IMR-90 (cell line): ENCODE results near the gene PPP1R12B. TPM values are rescaled to one million over a fixed set of nuclear protein-coding genes. Genes with fewer than 3 reads are reported as not detected.

ENCODE experiments used
- ATAC-seq: fragments of 200-7000 bp; cut with Tn5 transposase; 2 replicates; pipeline ENCODE4 v1.9.1; 2020; ENCODE audit warnings: low read depth, mild to moderate bottlenecking, moderate library complexity
- BruUV-seq: library from RNA; stranded (reverse); fragments of 400-500 nt; replicated peaks from 2 replicates; lab custom pipeline; 2021; lab: Mats Ljungman, UMichigan
- CTCF ChIA-PET: fragments of 300-600 bp; formaldehyde crosslinking; extraction: SDS; loops from one replicate; lab custom pipeline; 2021; ENCODE audit warnings: antibody characterized with exemption; lab: Yijun Ruan, JAX
- POLR2A ChIA-PET: fragments of 300-600 bp; sonication (Branson Sonifier 250); formaldehyde crosslinking; loops from one replicate; lab custom pipeline; 2022; ENCODE audit warnings: antibody characterized with exemption; ENCODE audit not compliant: unreplicated experiment; lab: Charles Lee
- DNase-seq: peaks from one replicate; pipeline ENCODE4 v3.0.0; 2013
- H2AFZ ChIP-seq: replicated peaks from 2 replicates; pipeline ENCODE3; 2013; ENCODE audit warnings: low read length, mild to moderate bottlenecking; ENCODE audit not compliant: poor library complexity
- H2AK5ac ChIP-seq: 2 replicates; pipeline ENCODE4 v1.6.1; 2013; ENCODE audit warnings: low read depth, low read length, inconsistent platforms
- H2AK9ac ChIP-seq: replicated peaks from 2 replicates; pipeline ENCODE3; 2013; ENCODE audit warnings: mild to moderate bottlenecking, low read depth, low read length, moderate library complexity; ENCODE audit not compliant: poor library complexity
- H2BK120ac ChIP-seq: 2 replicates; pipeline ENCODE4 v1.6.1; 2013; ENCODE audit warnings: low read depth, low read length, inconsistent platforms
- H2BK15ac ChIP-seq: 3 replicates; pipeline ENCODE4 v1.6.1; 2013; ENCODE audit warnings: low read depth, low read length, inconsistent platforms
- H2BK20ac ChIP-seq: 2 replicates; pipeline ENCODE4 v1.6.1; 2013; ENCODE audit warnings: low read depth, mild to moderate bottlenecking, inconsistent platforms, low read length, moderate library complexity
- H2BK5ac ChIP-seq: 2 replicates; pipeline ENCODE4 v1.6.1; 2013; ENCODE audit warnings: mild to moderate bottlenecking, low read depth, low read length, inconsistent platforms; ENCODE audit not compliant: poor library complexity, severe bottlenecking
- H3K14ac ChIP-seq: replicated peaks from 2 replicates; pipeline ENCODE4 v1.6.1; 2013; ENCODE audit warnings: low read depth, low read length, inconsistent platforms
- H3K18ac ChIP-seq: 2 replicates; pipeline ENCODE4 v1.6.1; 2013; ENCODE audit warnings: low read depth, low read length, control low read depth
- H3K23ac ChIP-seq: 2 replicates; pipeline ENCODE4 v1.6.1; 2013; ENCODE audit warnings: low read depth, low read length, inconsistent platforms
- H3K27ac ChIP-seq: 2 replicates; pipeline ENCODE4 v1.5.1; 2013; ENCODE audit warnings: mild to moderate bottlenecking, control low read depth, low read length; ENCODE audit not compliant: insufficient read depth
- H3K27me3 ChIP-seq: 2 replicates; pipeline ENCODE4 v1.6.1; 2013; ENCODE audit warnings: low read length; ENCODE audit not compliant: control insufficient read depth, insufficient read depth
- H3K36me3 ChIP-seq: 2 replicates; pipeline ENCODE4 v1.6.1; 2013; ENCODE audit warnings: low read length, mixed read lengths; ENCODE audit not compliant: control insufficient read depth, insufficient read depth
- H3K4ac ChIP-seq: 2 replicates; pipeline ENCODE4 v1.6.1; 2013; ENCODE audit warnings: low read depth, low read length, inconsistent platforms
- H3K4me1 ChIP-seq: 2 replicates; pipeline ENCODE4 v1.6.1; 2013; ENCODE audit warnings: low read length, mixed read lengths; ENCODE audit not compliant: control insufficient read depth, insufficient read depth
- H3K4me2 ChIP-seq: 2 replicates; pipeline ENCODE4 v1.6.1; 2013; ENCODE audit warnings: low read depth, mild to moderate bottlenecking, control low read depth, low read length, moderate library complexity
- H3K4me3 ChIP-seq: 2 replicates; pipeline ENCODE4 v1.5.1; 2013; ENCODE audit warnings: low read depth, mild to moderate bottlenecking, control low read depth, low read length, moderate library complexity; ENCODE audit not compliant: insufficient read depth
- H3K56ac ChIP-seq: 2 replicates; pipeline ENCODE4 v1.6.1; 2013; ENCODE audit warnings: low read length, inconsistent platforms; ENCODE audit not compliant: insufficient read depth; ENCODE audit errors: extremely low read depth
- H3K79me1 ChIP-seq, 2 experiments: 2 replicates each; pipeline ENCODE4 v1.6.1; 2013; ENCODE audit warnings: low read length in 2 of 2, inconsistent platforms in 1 of 2, low read depth in 1 of 2
- H3K9ac ChIP-seq: 2 replicates; pipeline ENCODE4 v1.6.1; 2013; ENCODE audit warnings: low read depth, low read length, control low read depth
- H3K9me1 ChIP-seq: 2 replicates; pipeline ENCODE4 v1.6.1; 2013; ENCODE audit warnings: low read length, inconsistent platforms; ENCODE audit not compliant: insufficient read depth
- H3K9me3 ChIP-seq: 2 replicates; pipeline ENCODE4 v1.6.1; 2013; ENCODE audit warnings: low read length; ENCODE audit not compliant: control insufficient read depth, insufficient read depth
- H4K20me1 ChIP-seq: 2 replicates; pipeline ENCODE4 v1.6.1; 2013; ENCODE audit warnings: low read length, inconsistent platforms; ENCODE audit not compliant: insufficient read depth
- H4K5ac ChIP-seq: 2 replicates; pipeline ENCODE4 v1.6.1; 2013; ENCODE audit warnings: mild to moderate bottlenecking, low read depth, low read length, control low read depth
- H4K8ac ChIP-seq, 2 experiments: 2 replicates each; pipeline ENCODE4 v1.6.1; 2013; ENCODE audit warnings: low read depth in 2 of 2, low read length in 2 of 2, control low read depth in 1 of 2, inconsistent platforms in 1 of 2
- H4K91ac ChIP-seq: 2 replicates; pipeline ENCODE4 v1.6.1; 2013; ENCODE audit warnings: low read depth, low read length, inconsistent platforms; ENCODE audit not compliant: insufficient read depth
- BHLHE40 ChIP-seq: fragments of 150-350 bp; IDR thresholded peaks from 2 replicates; pipeline ENCODE4 v1.6.1; 2016; ENCODE audit warnings: mild to moderate bottlenecking, low read depth, low read length
- ELK1 ChIP-seq: fragments of 150-350 bp; IDR thresholded peaks from 2 replicates; pipeline ENCODE4 v1.6.1; 2016; ENCODE audit warnings: low read depth, mild to moderate bottlenecking, low read length, moderate library complexity, borderline replicate concordance
- FOS ChIP-seq: fragments of 150-350 bp; IDR thresholded peaks from 2 replicates; pipeline ENCODE4 v1.6.1; 2016; ENCODE audit warnings: low read depth, low read length
- MAZ ChIP-seq: IDR thresholded peaks from 2 replicates; pipeline ENCODE4 v1.6.1; 2012; ENCODE audit warnings: low read depth, mild to moderate bottlenecking, low read length, improper control_type of control experiment, moderate library complexity, borderline replicate concordance
- MXI1 ChIP-seq: IDR thresholded peaks from 2 replicates; pipeline ENCODE4 v1.6.1; 2012; ENCODE audit warnings: low read depth, mild to moderate bottlenecking, low read length, moderate library complexity, borderline replicate concordance
- NFE2L2 ChIP-seq: fragments of 150-350 bp; IDR thresholded peaks from 2 replicates; pipeline ENCODE4 v1.6.1; 2016; ENCODE audit warnings: low read depth, mild to moderate bottlenecking, low read length
- RCOR1 ChIP-seq: IDR thresholded peaks from 2 replicates; pipeline ENCODE4 v1.6.1; 2012; ENCODE audit warnings: mild to moderate bottlenecking, low read length, improper control_type of control experiment; ENCODE audit not compliant: insufficient replicate concordance
- RFX5 ChIP-seq: IDR thresholded peaks from 2 replicates; pipeline ENCODE4 v1.8.0; 2012; ENCODE audit warnings: low read depth, mild to moderate bottlenecking, low read length, moderate library complexity
- USF2 ChIP-seq: fragments of 150-350 bp; IDR thresholded peaks from 2 replicates; pipeline ENCODE4 v1.6.1; 2017; ENCODE audit warnings: mild to moderate bottlenecking, antibody characterized with exemption, low read length, low read depth
- WGBS, 2 experiments: methylation state at CpG; one replicate each; pipeline versions ENCODE4 v1.1.5 to v1.1.7; 2013; ENCODE audit warnings: missing lambda C conversion rate in 2 of 2; ENCODE audit not compliant: insufficient read length in 1 of 2; ENCODE audit errors: extremely low coverage in 2 of 2; 5-methylcytosine and 5-hydroxymethylcytosine counted together
- dilution Hi-C: fragments of 300-500 bp; cut with HindIII; formaldehyde crosslinking; loops from one replicate; pipeline ENCODE4 v1.14.3; 2018; ENCODE audit warnings: low sequenced_read_pairs; ENCODE audit not compliant: unreplicated experiment
- in situ Hi-C: fragments of 300-500 bp; cut with MboI; formaldehyde crosslinking; loops from 3 replicates; pipeline ENCODE4 v1.14.3; 2019; ENCODE audit warnings: low sequenced_read_pairs, inconsistent platforms, mixed read lengths
- intact Hi-C: fragments of 100-400 bp; cut with micrococcal nuclease; formaldehyde crosslinking; loops from 2 replicates; pipeline ENCODE4 v1.10.0; 2022
- polyA plus RNA-seq, 3 experiments: library from polyadenylated mRNA; depleted of rRNA; stranded (reverse); fragments of >200 nt; gene quantifications; 2 replicates each; pipeline ENCODE4 v1.2.3, GENCODE V29; 2012; ENCODE audit warnings: low replicate concordance in 1 of 3
- total RNA-seq: library from RNA; depleted of rRNA; stranded (reverse); fragments of >200 nt; gene quantifications from 2 replicates; pipeline ENCODE4 v1.2.3, GENCODE V29; 2012
- TF ChIP-seq, protein P1 (sequence below): conservative IDR thresholded peaks from 2 replicates; pipeline ENCODE4 v1.5.1; 2012; ENCODE audit warnings: mild to moderate bottlenecking, low read depth, low read length, improper control_type of control experiment

The PPP1R12B gene
- total and polyA plus RNA-seq, 2 of the 4 experiments (the other 2 are of a cell fraction) = 8.5 to 12.0 TPM

- H3K27me3 ChIP-seq = no peaks in the 10 kb centered on the region
- no peaks in the 10 kb centered on the region for H3K9me3 ChIP-seq
- 0 out of 4 replicates have a peak, but pooled peaks cover 0 to 8% of the 10 kb centered on the region in 2 experiments for H3K79me1 ChIP-seq
- peak overlapping the region; percentile 70 for H3K14ac ChIP-seq
- H3K9me1 ChIP-seq = peaks cover 23% of the 10 kb centered on the region
- H3K9ac ChIP-seq = no peak overlapping the region
- no peak overlapping the region for H3K56ac ChIP-seq
- peak overlapping the region; percentile 72 for H2BK20ac ChIP-seq
- peak overlapping the region in 1 of 2 experiments; percentile 57; a peak in 1 of 4 replicates for H4K8ac ChIP-seq
- dilution Hi-C loops = no loop called here
- H4K91ac ChIP-seq = peak overlapping the region; percentile 58
- H3K23ac ChIP-seq = 0 out of 2 replicates have a peak overlapping the region, but pooled peaks have one; percentile 31
- 86% methylated on average over 2 of the region's 4 CpGs; no CpG with 5 or more reads in 1 of the 2 experiments for WGBS, 2 experiments
- H2AFZ ChIP-seq = peak overlapping the region; percentile 49
- ChIA-PET CTCF (no interaction called here), POLR2A (no interaction called here)
- H2BK5ac ChIP-seq = no peak overlapping the region
- H2BK120ac ChIP-seq = peak overlapping the region; percentile 83
- intact Hi-C loops = no loop called here
- peaks cover 19% of the 10 kb centered on the region for H3K4me1 ChIP-seq
- no peaks in the 10 kb centered on the region for H4K20me1 ChIP-seq
- TF ChIP-seq ELK1 (no peak), RCOR1 (no peak), BHLHE40 (no peak), NFE2L2 (no peak), USF2 (no peak), MXI1 (no peak), MAZ (no peak), RFX5 (no peak), FOS (no peak)
- TF ChIP-seq, protein P1, sequence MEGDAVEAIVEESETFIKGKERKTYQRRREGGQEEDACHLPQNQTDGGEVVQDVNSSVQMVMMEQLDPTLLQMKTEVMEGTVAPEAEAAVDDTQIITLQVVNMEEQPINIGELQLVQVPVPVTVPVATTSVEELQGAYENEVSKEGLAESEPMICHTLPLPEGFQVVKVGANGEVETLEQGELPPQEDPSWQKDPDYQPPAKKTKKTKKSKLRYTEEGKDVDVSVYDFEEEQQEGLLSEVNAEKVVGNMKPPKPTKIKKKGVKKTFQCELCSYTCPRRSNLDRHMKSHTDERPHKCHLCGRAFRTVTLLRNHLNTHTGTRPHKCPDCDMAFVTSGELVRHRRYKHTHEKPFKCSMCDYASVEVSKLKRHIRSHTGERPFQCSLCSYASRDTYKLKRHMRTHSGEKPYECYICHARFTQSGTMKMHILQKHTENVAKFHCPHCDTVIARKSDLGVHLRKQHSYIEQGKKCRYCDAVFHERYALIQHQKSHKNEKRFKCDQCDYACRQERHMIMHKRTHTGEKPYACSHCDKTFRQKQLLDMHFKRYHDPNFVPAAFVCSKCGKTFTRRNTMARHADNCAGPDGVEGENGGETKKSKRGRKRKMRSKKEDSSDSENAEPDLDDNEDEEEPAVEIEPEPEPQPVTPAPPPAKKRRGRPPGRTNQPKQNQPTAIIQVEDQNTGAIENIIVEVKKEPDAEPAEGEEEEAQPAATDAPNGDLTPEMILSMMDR = no peak
- no peaks in the 10 kb centered on the region for H3K36me3 ChIP-seq
- peak overlapping the region; percentile 97 for H2AK5ac ChIP-seq
- H3K4me2 ChIP-seq = no peak overlapping the region
- H4K5ac ChIP-seq = no peak overlapping the region; the same call in 1 of the 2 replicates
- ATAC-seq (no peak), DNase-seq (peak; percentile 30)
- in situ Hi-C loops = no loop called here
- no peak overlapping the region for H3K4me3 ChIP-seq
- H3K27ac ChIP-seq = no peak overlapping the region; the same call in 1 of the 2 replicates
- H2BK15ac ChIP-seq = peak overlapping the region; percentile 95; the same call in 2 of the 3 replicates
- no peak overlapping the region for H2AK9ac ChIP-seq
- H3K18ac ChIP-seq = no peak overlapping the region
- H3K4ac ChIP-seq = peak overlapping the region; percentile 82
- no TSS peak for BruUV-seq
Measured at GRCh38 chr1:202593845-202594244, 245.3 kb downstream of the PPP1R12B start.
